Mononuclear cell (primary cell): Measurements from ENCODE around the gene NR2E1. TPM values are rescaled to one million over a fixed set of nuclear protein-coding genes. Genes with fewer than 3 reads are reported as not detected.

Experiments
- H3K27me3 ChIP-seq: 2 replicates; pipeline ENCODE4 v1.6.0; 2011; ENCODE audit warnings: low read length, control low read depth; ENCODE audit not compliant: insufficient read depth
- H3K4me1 ChIP-seq: 2 replicates; pipeline ENCODE4 v1.5.1; 2011; ENCODE audit warnings: mild to moderate bottlenecking, low read length, control low read depth; ENCODE audit not compliant: insufficient read depth
- H3K4me3 ChIP-seq: 2 replicates; pipeline ENCODE4 v1.5.1; 2011; ENCODE audit warnings: mild to moderate bottlenecking, low read length, moderate library complexity
- H3K9me3 ChIP-seq: 2 replicates; pipeline ENCODE4 v1.5.1; 2011; ENCODE audit warnings: low read depth, mild to moderate bottlenecking, control low read depth, low read length
- total RNA-seq: library from RNA; depleted of rRNA; stranded (reverse); fragments of >200 nt; gene quantifications from one replicate; pipeline ENCODE4 v1.2.3, GENCODE V29; 2012

The NR2E1 gene
- total RNA-seq, 1 donor, result not detected

DNA sequence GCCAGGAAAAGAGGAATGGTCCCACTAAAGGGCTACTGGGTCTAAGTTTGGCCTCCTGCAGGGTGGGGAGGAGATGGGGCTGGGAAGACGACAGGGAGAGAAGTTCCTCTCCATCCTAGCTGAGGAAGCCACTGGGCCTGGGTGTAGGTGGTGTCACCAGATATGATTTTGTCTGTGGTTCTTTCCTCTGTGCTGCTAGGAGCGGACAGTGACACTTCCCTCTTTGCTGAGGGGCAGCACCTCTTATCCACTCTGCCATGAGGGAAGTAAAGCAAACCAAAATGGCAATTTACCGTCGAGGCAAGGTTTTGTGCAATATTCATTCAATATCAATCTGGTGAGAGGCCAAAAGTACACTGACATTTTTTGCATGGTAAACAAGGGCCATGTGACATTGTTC, 33.0 kb upstream of the NR2E1 start:
- no peak overlapping the region for H3K4me3 ChIP-seq
- peaks cover 9% of the 10 kb centered on the region for H3K4me1 ChIP-seq
- H3K9me3 ChIP-seq, result no peaks in the 10 kb centered on the region
- peaks cover 95% of the 10 kb centered on the region for H3K27me3 ChIP-seq

DNA sequence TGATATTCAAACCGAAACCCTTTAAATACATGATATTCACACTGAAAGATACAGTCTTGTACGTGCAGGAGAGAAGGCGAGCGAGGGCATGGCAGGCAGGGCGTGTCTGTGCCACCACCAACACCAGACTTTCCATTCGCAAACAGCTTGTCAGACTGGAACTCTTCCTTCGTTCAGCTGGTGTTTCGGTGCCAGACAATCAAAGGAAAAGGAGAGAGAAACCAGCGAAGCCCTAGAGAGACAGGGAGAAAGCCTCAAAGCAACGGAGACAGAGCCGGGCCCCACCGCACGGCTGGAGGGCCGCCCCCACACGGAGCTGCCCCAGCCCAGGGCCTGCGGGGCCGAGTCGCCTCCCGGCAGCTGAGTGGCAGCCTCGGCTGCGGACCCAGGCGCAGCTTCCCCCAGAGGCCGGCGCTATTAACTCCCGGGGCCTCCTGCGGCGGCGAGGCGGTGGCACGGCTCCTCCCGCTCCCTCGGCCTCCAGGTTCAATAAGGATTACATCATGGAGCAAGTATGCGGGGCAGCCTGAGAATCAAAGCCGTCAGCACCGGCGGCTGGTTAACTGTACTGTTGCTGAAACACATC, 32.1 kb upstream of the NR2E1 start:
- Histone ChIP-seq H3K27me3 (peaks cover 87% of the 10 kb centered on the region), H3K9me3 (no peaks in the 10 kb centered on the region), H3K4me1 (peaks cover 9% of the 10 kb centered on the region), H3K4me3 (peak overlapping the region; percentile 18)

DNA sequence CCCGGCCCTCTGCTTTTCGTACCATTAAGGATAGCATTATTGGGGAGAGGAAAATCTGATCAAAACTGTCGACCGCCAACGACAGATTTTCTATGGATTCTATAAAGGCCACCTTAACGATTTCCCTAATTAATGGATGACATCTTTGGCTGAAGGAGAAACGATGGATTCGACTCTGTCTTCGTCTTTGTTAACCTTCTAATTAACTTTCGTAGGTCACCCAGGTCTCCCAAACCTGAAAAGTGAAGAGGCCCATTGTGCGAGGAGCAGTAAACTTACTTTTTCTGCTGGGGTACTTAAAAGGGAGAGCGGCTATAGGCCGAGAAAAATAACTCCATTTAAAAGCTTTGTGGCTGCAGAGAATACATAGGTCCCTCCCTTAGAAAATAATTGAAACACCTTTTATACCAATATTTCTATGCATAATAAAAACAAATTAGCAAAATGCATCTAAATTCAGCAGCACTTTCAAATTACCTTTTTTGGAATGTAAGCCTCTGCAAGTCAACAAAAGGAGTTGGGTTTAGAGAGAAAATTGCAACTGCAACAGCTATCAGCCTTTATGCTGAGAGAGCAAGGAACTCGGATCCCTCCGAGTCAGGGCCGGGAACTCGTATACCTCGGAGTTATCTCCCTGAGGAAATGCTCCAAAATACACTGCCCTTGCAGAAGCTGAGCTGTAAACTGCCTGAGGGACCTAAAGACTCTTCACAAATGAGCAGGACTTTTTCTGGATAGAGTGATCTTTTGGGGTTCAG, 31.4 kb upstream of the NR2E1 start:
- Histone ChIP-seq H3K9me3 (no peaks in the 10 kb centered on the region), H3K4me3 (no peak overlapping the region), H3K4me1 (peaks cover 9% of the 10 kb centered on the region), H3K27me3 (peaks cover 85% of the 10 kb centered on the region)

DNA sequence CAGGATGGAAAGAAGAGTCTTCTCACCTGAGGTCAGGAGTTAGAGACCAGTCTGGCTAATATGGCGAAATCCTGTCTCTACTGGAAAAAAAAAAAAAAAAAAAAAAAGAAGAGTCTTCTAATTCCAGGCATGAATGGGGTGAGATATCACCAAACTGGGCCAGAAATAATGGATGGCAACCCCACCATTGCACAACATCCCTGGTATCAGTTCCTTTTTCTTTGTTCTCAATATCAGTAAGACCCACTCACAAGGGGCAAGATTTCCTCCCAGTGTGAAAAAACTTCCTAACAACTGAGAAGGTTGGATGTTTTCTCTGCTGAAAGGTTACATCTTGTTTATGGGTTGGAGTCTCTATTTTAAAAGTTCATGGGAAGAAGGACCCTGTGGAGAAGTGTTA, 23.6 kb upstream of the NR2E1 start:
- Histone ChIP-seq H3K4me3 (no peak overlapping the region), H3K4me1 (peaks cover 10% of the 10 kb centered on the region), H3K9me3 (no peaks in the 10 kb centered on the region), H3K27me3 (peaks cover 38% of the 10 kb centered on the region)

DNA sequence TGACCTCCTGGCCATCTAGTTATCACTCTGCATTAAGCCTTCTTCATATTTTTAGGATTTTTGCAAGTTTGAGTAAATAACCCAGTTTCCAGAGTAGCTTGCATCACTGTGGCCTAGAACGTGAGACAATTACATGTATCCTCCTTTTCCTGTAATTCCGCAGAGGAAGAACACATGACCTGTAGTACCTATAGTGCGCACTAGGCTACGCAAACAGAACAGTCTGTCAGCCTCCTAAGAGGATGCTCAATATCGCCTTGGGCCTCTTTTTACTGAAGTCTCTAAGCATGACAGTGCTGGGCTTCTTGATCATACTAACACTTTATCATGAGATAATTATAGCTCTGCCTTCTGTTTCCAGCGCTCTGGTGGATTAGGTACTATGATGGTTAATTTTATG, 20.2 kb upstream of the NR2E1 start:
- H3K4me1 ChIP-seq, result peaks cover 10% of the 10 kb centered on the region
- H3K4me3 ChIP-seq, result no peak overlapping the region
- no peaks in the 10 kb centered on the region for H3K9me3 ChIP-seq
- H3K27me3 ChIP-seq, result peaks cover 56% of the 10 kb centered on the region

DNA sequence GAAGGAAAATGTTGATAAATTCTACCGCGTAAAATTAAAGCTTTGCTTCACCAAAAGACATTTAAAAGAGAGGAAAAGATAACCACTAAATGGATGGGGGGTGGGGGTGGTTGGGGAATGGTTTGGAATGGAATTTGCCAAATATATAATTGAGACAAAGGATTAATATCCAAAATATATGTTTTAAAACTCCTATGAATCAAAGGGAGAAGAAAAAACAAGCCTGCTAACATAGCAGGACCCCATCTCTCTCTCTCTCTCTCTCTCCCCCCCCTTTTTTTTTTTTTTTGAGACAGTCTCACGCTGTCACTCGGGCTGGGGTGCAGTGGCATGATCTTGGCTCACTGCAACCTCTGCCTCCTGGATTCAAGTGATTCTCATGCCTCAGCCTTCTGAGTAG, 13.4 kb upstream of the NR2E1 start:
- peaks cover 98% of the 10 kb centered on the region for H3K27me3 ChIP-seq
- no peak overlapping the region for H3K4me3 ChIP-seq
- peaks cover 7% of the 10 kb centered on the region for H3K4me1 ChIP-seq
- no peaks in the 10 kb centered on the region for H3K9me3 ChIP-seq

DNA sequence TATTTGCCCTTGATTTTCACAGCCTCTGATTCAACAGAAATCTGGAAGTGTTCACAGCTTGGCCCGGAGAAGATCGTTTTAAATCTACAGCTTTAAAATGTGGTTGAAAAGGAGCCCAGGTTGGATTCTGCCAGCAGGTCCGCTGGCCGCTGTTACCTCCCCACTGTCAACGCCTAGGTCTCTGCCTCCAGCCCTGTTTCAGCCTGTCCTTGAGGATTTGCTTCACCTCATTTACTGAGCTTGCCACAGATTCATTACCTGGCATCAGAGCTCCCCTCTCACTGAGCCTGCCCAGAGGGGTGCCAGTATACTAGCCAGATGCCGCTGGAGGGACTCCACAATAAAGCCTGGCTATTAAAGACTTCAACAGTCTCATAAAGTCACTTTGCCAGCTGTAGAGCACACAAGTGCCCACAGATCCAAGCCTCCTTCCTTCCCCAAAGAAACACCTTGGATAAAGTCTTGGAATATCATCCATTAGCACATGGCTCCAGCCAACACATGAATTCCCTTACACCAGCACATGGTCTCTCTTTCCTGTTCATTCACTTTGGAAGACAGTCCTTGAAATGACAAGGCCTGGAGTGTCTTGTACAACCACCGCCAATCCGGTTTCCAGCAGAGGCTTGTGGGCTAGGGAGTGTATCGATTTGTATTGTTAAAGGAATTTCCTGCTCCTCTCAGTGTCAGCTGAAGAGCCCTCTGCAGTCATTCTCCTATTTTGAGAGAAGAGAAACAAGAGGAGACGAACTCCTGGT, 9.5 kb upstream of the NR2E1 start:
- peaks cover 15% of the 10 kb centered on the region for H3K4me1 ChIP-seq
- H3K9me3 ChIP-seq, result no peaks in the 10 kb centered on the region
- no peak overlapping the region for H3K4me3 ChIP-seq
- H3K27me3 ChIP-seq, result peaks cover 99% of the 10 kb centered on the region

DNA sequence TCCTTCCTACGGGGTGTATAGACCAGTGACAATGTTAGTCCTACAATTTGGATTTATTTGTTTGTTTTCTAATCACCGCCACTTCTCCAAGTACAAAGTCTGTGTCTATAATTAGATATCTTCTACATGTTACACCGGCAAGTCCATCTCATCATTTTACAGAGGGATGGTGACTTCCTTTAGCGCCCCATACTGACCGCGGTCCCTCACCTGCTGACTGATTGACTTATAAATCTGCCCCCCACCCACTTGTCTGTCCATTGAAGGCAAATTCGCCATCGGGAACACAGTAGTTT, 8.9 kb upstream of the NR2E1 start:
- H3K9me3 ChIP-seq, result no peaks in the 10 kb centered on the region
- H3K4me3 ChIP-seq, result no peak overlapping the region
- peaks cover 15% of the 10 kb centered on the region for H3K4me1 ChIP-seq
- H3K27me3 ChIP-seq, result peaks cover 99% of the 10 kb centered on the region

DNA sequence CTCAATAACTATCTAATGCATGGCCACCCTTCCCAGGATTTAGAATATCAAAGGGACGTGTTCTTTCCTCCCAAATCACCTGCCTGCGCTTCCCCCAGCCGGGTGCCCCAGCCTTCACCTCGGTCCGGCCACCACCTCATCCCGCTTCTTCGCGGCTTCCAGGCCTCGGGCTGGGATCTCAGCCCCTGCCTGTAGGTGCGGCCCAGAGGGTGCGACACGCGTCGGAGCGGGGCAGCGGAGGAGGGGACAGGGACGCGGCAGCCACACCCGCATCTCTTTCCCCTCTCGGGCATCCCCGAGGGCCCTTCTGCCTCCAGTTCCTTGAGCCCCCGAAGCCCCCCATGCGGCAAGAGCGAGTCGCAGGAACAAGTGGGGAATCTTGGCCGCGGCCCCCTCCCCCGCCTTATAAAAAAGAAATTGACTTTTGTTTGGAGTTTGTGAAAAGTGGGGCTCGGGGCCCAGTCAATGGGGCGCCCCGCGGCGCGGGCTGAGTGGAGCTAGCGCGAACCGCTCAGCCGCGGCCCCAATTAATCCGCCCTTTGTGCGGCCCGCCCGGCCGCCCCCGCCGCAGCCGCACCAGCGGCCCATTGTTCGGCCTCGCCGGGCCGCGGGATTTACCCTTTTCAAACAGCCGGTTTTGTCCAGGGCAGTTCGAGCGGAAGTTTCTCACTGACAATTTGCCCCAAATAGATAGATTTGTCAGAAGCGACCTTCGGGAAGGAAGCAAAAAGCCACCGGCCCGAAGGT, 8.4 kb upstream of the NR2E1 start:
- Histone ChIP-seq H3K27me3 (peaks cover 100% of the 10 kb centered on the region), H3K4me1 (peaks cover 15% of the 10 kb centered on the region), H3K4me3 (no peak overlapping the region), H3K9me3 (no peaks in the 10 kb centered on the region)

DNA sequence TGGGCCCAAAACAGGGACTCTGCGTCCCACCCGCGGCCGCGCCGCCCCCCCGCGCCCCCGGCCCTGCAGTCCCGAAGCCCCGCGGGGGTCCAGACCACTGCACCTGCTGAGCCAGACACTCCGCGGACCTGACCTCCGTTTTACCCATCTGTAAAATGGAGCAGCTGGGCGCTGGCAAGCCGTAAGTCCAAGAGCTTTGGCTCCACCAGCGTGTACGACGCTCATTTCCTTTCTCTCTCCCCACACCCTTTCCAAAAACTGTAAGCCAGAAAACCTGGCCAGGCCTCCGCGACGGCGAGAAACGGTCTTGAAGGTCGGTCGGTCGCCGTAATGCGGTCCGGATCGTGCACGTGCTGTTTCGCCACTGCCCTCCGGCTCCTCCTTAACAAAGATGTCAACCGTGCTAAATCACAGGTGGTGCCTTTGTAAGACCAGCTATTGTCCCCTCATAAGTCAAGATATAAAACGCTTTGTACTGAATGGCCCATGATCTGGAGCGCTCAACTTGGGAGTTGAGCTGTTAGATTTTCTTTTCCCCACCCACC, 7.8 kb upstream of the NR2E1 start:
- H3K27me3 ChIP-seq, result peaks cover 100% of the 10 kb centered on the region
- no peak overlapping the region for H3K4me3 ChIP-seq
- no peaks in the 10 kb centered on the region for H3K9me3 ChIP-seq
- peaks cover 15% of the 10 kb centered on the region for H3K4me1 ChIP-seq

DNA sequence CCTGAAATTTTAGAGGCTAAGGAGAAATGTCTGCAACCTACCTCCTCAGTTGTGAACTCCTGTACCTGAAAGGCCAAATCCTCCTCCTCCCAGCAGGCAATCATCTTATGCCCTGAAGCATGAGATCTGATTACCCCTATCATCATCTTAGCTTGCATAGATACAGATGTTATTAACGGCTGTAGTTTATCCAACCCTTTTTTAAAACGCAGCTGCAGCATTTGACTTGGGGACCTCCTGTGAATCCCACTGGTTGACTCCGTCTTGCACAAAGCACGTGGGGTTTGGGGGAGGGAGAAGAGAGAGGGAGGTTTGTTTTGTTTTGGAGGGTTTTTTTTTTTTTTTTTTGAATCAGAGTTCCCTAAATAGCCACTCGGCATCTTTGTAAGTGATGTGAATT, 5.8 kb upstream of the NR2E1 start:
- no peaks in the 10 kb centered on the region for H3K9me3 ChIP-seq
- peaks cover 100% of the 10 kb centered on the region for H3K27me3 ChIP-seq
- peaks cover 17% of the 10 kb centered on the region for H3K4me1 ChIP-seq
- H3K4me3 ChIP-seq, result no peak overlapping the region

DNA sequence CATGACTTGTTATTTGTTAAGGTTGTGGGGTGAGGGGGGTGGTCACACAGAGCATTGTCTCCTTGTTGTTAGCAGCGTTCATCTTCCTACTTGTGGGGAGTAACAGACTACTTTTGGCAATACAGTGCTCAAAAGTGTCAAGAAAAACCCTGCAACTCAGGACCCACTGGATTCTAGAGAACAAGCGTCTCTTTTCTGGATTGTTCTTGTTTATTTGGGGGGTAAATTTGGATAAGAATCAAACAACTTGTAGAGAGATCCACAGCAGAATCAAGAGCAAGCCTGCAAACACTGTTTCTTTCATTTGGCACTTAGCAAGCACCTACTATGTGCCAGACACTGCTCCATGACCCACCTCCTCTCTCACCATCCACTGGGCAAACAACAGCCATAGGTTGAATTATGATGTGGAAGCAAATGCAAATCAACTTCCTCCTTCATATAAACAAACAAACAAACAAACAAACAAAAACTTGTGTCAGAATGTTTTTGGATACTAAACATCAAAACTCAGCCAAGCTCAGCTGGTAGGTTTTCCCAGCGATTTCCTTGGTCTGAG, 4.0 kb upstream of the NR2E1 start:
- Histone ChIP-seq H3K9me3 (no peaks in the 10 kb centered on the region), H3K4me1 (peaks cover 32% of the 10 kb centered on the region), H3K4me3 (no peak overlapping the region), H3K27me3 (peaks cover 100% of the 10 kb centered on the region)

DNA sequence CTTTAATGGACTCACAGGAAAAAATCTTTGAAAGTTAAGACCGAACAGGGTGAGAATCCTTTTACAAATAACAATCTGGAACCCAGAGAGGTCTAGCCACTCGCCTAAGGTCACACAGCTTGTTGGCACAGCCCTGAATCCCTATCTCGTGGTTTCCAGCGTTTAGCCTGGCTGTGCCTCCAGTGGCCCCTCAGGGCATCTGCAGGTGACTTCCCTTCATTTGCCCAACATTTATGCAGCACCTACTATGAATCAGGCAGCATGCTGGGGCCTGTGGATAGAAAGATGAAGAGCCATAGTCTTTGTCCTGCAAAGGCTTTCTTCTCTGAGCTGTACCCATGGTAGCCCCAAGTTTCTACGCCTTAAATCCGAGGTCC, 2.6 kb upstream of the NR2E1 start:
- peaks cover 32% of the 10 kb centered on the region for H3K4me1 ChIP-seq
- H3K4me3 ChIP-seq, result no peak overlapping the region
- no peaks in the 10 kb centered on the region for H3K9me3 ChIP-seq
- peaks cover 100% of the 10 kb centered on the region for H3K27me3 ChIP-seq

DNA sequence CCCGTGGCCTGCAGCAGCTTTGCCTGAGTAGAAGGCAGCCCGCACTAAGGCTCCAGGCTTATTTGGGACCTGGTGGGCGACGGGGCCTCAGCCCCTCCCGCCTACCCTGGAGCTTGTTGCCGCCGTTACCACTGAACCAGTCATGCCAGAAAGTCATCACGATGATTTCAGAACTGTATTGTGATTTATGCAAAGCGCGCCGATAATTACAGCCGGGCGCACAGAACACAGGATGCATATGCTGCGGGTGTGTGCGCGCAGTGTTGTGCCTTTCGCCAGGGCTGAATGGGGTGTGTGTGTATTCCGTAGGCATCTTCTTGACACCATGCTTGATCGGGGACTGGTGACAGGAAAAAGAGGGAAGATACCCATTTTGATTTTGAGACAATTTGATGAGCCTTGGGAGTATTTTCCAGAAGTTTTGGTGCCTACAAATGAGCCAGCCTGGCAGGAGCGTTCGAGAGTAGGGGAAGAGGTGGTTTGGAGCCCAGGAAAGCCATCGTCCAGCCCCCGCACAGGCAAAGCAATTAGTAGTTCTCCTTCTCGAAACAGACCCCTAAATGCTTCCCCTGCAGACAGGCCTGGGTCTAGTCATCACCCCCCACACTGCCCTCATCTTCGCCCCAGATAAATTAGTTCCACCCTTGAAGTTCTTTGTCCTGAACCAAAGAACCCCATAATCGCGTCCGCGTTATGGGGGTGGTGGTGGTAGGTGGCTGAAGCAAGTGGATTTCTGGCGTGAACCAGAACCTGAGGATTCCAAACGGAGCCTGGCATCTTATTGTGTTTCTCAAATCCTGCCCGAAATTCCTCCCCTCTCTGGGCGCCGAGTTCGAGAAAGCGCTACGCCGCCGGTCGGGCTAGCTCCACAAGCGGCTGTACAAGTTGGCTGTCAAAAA, 1.9 kb upstream of the NR2E1 start:
- peaks cover 100% of the 10 kb centered on the region for H3K27me3 ChIP-seq

More for the DNA sequence above, 1.9 kb upstream of the NR2E1 start:
- no peak overlapping the region for H3K4me3 ChIP-seq
- peaks cover 39% of the 10 kb centered on the region for H3K4me1 ChIP-seq
- H3K9me3 ChIP-seq, result no peaks in the 10 kb centered on the region
